H9 (cell line): ENCODE data around the gene VILL. TPM values are rescaled to one million over a fixed set of nuclear protein-coding genes. Genes with fewer than 3 reads are reported as not detected.

Source experiments
- DNase-seq: peaks from one replicate; pipeline ENCODE4 v3.0.0-alpha.2; 2017
- H2AFZ ChIP-seq: one replicate; pipeline ENCODE4 v1.6.1; 2013; ENCODE audit warnings: mild to moderate bottlenecking, low read length, control low read depth, moderate library complexity
- H2AK5ac ChIP-seq: 2 replicates; pipeline ENCODE4 v1.6.1; 2013; ENCODE audit warnings: low read length, control low read depth, mixed read lengths; ENCODE audit not compliant: insufficient read length
- H2BK120ac ChIP-seq: one replicate; pipeline ENCODE4 v1.6.1; 2013; ENCODE audit warnings: low read depth, mild to moderate bottlenecking, low read length, control low read depth, inconsistent platforms; ENCODE audit not compliant: poor library complexity, severe bottlenecking
- H2BK12ac ChIP-seq: 2 replicates; pipeline ENCODE4 v1.6.1; 2013; ENCODE audit warnings: low read length, control low read depth, mixed read lengths, low read depth; ENCODE audit not compliant: insufficient read length
- H2BK15ac ChIP-seq: 2 replicates; pipeline ENCODE4 v1.6.1; 2013; ENCODE audit warnings: low read depth, low read length, control low read depth
- H2BK20ac ChIP-seq: one replicate; pipeline ENCODE4 v1.6.1; 2013; ENCODE audit warnings: low read depth, mild to moderate bottlenecking, low read length, control low read depth, inconsistent platforms; ENCODE audit not compliant: poor library complexity, severe bottlenecking
- H2BK5ac ChIP-seq: 2 replicates; pipeline ENCODE4 v1.6.1; 2013; ENCODE audit warnings: low read length, control low read depth, mixed read lengths; ENCODE audit not compliant: insufficient read length
- H3K14ac ChIP-seq: 2 replicates; pipeline ENCODE4 v1.6.1; 2013; ENCODE audit warnings: low read length, control low read depth; ENCODE audit not compliant: insufficient read depth
- H3K18ac ChIP-seq: 2 replicates; pipeline ENCODE4 v1.6.1; 2013; ENCODE audit warnings: low read depth, mild to moderate bottlenecking, mixed read lengths, low read length, control low read depth; ENCODE audit not compliant: insufficient read length
- H3K23ac ChIP-seq: 2 replicates; pipeline ENCODE4 v1.6.1; 2013; ENCODE audit warnings: low read length, control low read depth, mixed read lengths, low read depth; ENCODE audit not compliant: insufficient read length
- H3K23me2 ChIP-seq: 2 replicates; pipeline ENCODE4 v1.6.1; 2013; ENCODE audit warnings: low read depth, mild to moderate bottlenecking, mixed read lengths, low read length, control low read depth; ENCODE audit not compliant: insufficient read length, poor library complexity, severe bottlenecking
- H3K27ac ChIP-seq: 2 replicates; pipeline ENCODE4 v1.5.1; 2013; ENCODE audit warnings: low read length, control low read depth, mixed read lengths, low read depth; ENCODE audit not compliant: insufficient read length
- H3K27me3 ChIP-seq: 2 replicates; pipeline ENCODE4 v1.6.1; 2013; ENCODE audit warnings: low read length, control low read depth, inconsistent platforms; ENCODE audit not compliant: insufficient read depth
- H3K4ac ChIP-seq: 2 replicates; pipeline ENCODE4 v1.6.1; 2013; ENCODE audit warnings: low read depth, mild to moderate bottlenecking, control low read depth, inconsistent platforms, low read length, moderate library complexity
- H3K4me1 ChIP-seq: 2 replicates; pipeline ENCODE4 v1.6.1; 2013; ENCODE audit warnings: low read length, control low read depth, inconsistent platforms; ENCODE audit not compliant: insufficient read depth
- H3K4me2 ChIP-seq: 2 replicates; pipeline ENCODE4 v1.6.1; 2013; ENCODE audit warnings: low read length, control low read depth, mixed read lengths; ENCODE audit not compliant: insufficient read length, insufficient read depth
- H3K56ac ChIP-seq: 2 replicates; pipeline ENCODE4 v1.6.1; 2013; ENCODE audit warnings: low read depth, mild to moderate bottlenecking, mixed read lengths, low read length, control low read depth; ENCODE audit not compliant: insufficient read length
- H3K79me1 ChIP-seq: 2 replicates; pipeline ENCODE4 v1.6.1; 2013; ENCODE audit warnings: low read depth, mild to moderate bottlenecking, moderate library complexity, low read length, control low read depth, inconsistent platforms; ENCODE audit not compliant: insufficient read depth, poor library complexity, severe bottlenecking
- H3K79me2 ChIP-seq: 2 replicates; pipeline ENCODE4 v1.6.1; 2013; ENCODE audit warnings: low read length, control low read depth, inconsistent platforms; ENCODE audit not compliant: insufficient read depth
- H3K9ac ChIP-seq: 2 replicates; pipeline ENCODE4 v1.6.1; 2013; ENCODE audit warnings: low read length, control low read depth, mixed read lengths; ENCODE audit not compliant: insufficient read length; ENCODE audit errors: extremely low read depth
- H3K9me3 ChIP-seq: one replicate; pipeline ENCODE4 v1.6.1; 2013; ENCODE audit warnings: low read depth, low read length, inconsistent platforms; ENCODE audit not compliant: control insufficient read depth
- H3T11ph ChIP-seq: one replicate; pipeline ENCODE4 v1.6.1; 2013; ENCODE audit warnings: mild to moderate bottlenecking, low read length, control low read depth, inconsistent platforms
- H4K20me1 ChIP-seq: one replicate; pipeline ENCODE4 v1.6.1; 2013; ENCODE audit not compliant: control insufficient read depth, insufficient read length, insufficient read depth
- H4K5ac ChIP-seq: 2 replicates; pipeline ENCODE4 v1.6.1; 2013; ENCODE audit warnings: low read depth, mild to moderate bottlenecking, mixed read lengths, low read length, control low read depth; ENCODE audit not compliant: insufficient read length
- H4K8ac ChIP-seq: replicated peaks from 2 replicates; pipeline ENCODE4 v1.6.1; 2013; ENCODE audit warnings: low read length, control low read depth, mixed read lengths, low read depth; ENCODE audit not compliant: insufficient read length
- H4K91ac ChIP-seq: 2 replicates; pipeline ENCODE4 v1.6.1; 2013; ENCODE audit warnings: low read depth, mild to moderate bottlenecking, moderate library complexity, mixed read lengths, low read length, control low read depth; ENCODE audit not compliant: insufficient read length
- H3K27ac Mint-ChIP-seq, 3 experiments: 2 replicates in 2 of 3; 3 replicates in 1 of 3; pipeline ENCODE4 v1.8.0; 2020 to 2021; ENCODE audit warnings: mixed read lengths in 3 of 3, mild to moderate bottlenecking in 1 of 3, moderate library complexity in 1 of 3
- H3K27me3 Mint-ChIP-seq: 2 replicates; pipeline ENCODE4 v1.8.0; 2021; ENCODE audit warnings: low read depth, mild to moderate bottlenecking, moderate library complexity, mixed read lengths
- H3K36me3 Mint-ChIP-seq, 3 experiments: 2 replicates in 2 of 3; 3 replicates in 1 of 3; pipeline ENCODE4 v1.8.0; 2020 to 2021; ENCODE audit warnings: low read depth in 3 of 3, mixed read lengths in 3 of 3; ENCODE audit not compliant: insufficient read depth in 1 of 3
- H3K4me1 Mint-ChIP-seq, 2 experiments: 2 replicates each; pipeline ENCODE4 v1.8.0; 2020; ENCODE audit warnings: mixed read lengths in 2 of 2
- H3K4me3 Mint-ChIP-seq, 2 experiments: 2 replicates in 1 of 2; 3 replicates in 1 of 2; pipeline ENCODE4 v1.8.0; 2020 to 2021; ENCODE audit warnings: mild to moderate bottlenecking in 2 of 2, mixed read lengths in 2 of 2, moderate library complexity in 1 of 2
- H3K9me3 Mint-ChIP-seq, 2 experiments: 2 replicates in 1 of 2; 3 replicates in 1 of 2; pipeline ENCODE4 v1.8.0; 2020; ENCODE audit warnings: mild to moderate bottlenecking in 2 of 2, mixed read lengths in 2 of 2, moderate library complexity in 1 of 2
- WGBS: extraction: QIAGEN DNeasy Blood & Tissue Kit; methylation state at CpG from one replicate; pipeline ENCODE4 v1.1.7; 2013; ENCODE audit warnings: missing lambda C conversion rate, low lambda C conversion rate, mixed read lengths; ENCODE audit not compliant: insufficient read length; ENCODE audit errors: extremely low coverage; 5-methylcytosine and 5-hydroxymethylcytosine counted together
- total RNA-seq: library from RNA; stranded (reverse); gene quantifications from 2 replicates; pipeline ENCODE4 v1.2.1, GENCODE V29; 2021
- TF ChIP-seq, protein P1 (sequence below): fragments of 200-600 bp; sonication (generic); conservative IDR thresholded peaks from 3 replicates; pipeline ENCODE4 v1.8.0; 2021; ENCODE audit warnings: antibody characterized with exemption, mild to moderate bottlenecking

VILL gene
- total RNA-seq, 1 experiment from 2014 or later = 3.2 TPM

DNA sequence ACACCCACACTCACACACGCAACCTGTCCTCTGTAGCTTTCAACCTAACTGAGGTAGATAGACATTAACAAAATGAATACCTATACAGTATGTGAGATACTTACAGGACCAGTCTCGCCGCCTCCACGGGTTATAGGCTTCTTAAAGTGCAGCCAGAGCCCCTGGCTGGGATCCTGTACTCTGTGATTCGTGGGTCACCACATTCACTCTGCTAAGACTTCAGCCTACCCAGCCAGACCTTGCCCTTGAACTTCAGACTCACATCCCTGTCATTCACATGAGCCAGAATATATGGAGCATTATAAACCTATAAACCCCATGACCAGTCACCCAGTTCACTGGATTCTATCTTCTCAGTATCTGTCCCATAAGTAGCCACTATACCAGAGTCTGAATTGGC, 49.8 kb downstream of the VILL start:
- Histone ChIP-seq H4K8ac (no peak overlapping the region), H3K4me2 (no peak overlapping the region), H3K23me2 (peaks cover 10% of the 10 kb centered on the region), H4K20me1 (no peaks in the 10 kb centered on the region), H2AFZ (no peak overlapping the region), H3K27me3 (peaks cover 6% of the 10 kb centered on the region; the same call in 1 of the 2 replicates), H3K4me1 (no peaks in the 10 kb centered on the region; the same call in 1 of the 2 replicates), H2BK20ac (no peak overlapping the region), H3K18ac (no peak overlapping the region), H4K5ac (no peak overlapping the region), H3K4ac (no peak overlapping the region), H2BK15ac (no peak overlapping the region), H3T11ph (no peak overlapping the region), H3K9me3 (no peaks in the 10 kb centered on the region), H2AK5ac (no peak overlapping the region), H3K9ac (no peak overlapping the region), H3K79me2 (no peaks in the 10 kb centered on the region), H2BK5ac (no peak overlapping the region), H3K23ac (no peak overlapping the region), H2BK120ac (no peak overlapping the region), H2BK12ac (no peak overlapping the region), H3K14ac (no peak overlapping the region), H4K91ac (no peak overlapping the region), H3K79me1 (no peaks in the 10 kb centered on the region), H3K56ac (no peak overlapping the region), H3K27ac (no peak overlapping the region)
- WGBS = no CpG with 5 or more reads among the region's 5 CpGs
- Mint-ChIP-seq H3K9me3 (no peaks in the 10 kb centered on the region), H3K36me3 (no peaks in the 10 kb centered on the region), H3K27ac (no peak overlapping the region), H3K4me3 (peak overlapping the region in 1 of 2 experiments; percentile 78; a peak in 1 of 5 replicates), H3K4me1 (peaks cover 10 to 15% of the 10 kb centered on the region in 2 experiments), H3K27me3 (peaks cover 42% of the 10 kb centered on the region)
- DNase-seq = no peak
- TF ChIP-seq, protein P1, sequence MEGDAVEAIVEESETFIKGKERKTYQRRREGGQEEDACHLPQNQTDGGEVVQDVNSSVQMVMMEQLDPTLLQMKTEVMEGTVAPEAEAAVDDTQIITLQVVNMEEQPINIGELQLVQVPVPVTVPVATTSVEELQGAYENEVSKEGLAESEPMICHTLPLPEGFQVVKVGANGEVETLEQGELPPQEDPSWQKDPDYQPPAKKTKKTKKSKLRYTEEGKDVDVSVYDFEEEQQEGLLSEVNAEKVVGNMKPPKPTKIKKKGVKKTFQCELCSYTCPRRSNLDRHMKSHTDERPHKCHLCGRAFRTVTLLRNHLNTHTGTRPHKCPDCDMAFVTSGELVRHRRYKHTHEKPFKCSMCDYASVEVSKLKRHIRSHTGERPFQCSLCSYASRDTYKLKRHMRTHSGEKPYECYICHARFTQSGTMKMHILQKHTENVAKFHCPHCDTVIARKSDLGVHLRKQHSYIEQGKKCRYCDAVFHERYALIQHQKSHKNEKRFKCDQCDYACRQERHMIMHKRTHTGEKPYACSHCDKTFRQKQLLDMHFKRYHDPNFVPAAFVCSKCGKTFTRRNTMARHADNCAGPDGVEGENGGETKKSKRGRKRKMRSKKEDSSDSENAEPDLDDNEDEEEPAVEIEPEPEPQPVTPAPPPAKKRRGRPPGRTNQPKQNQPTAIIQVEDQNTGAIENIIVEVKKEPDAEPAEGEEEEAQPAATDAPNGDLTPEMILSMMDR = no peak
